ENCODE measurements around the gene FOXP3. TPM values are rescaled to one million over a fixed set of nuclear protein-coding genes. Genes with fewer than 3 reads are reported as not detected.
"Not testable (repeated sequence)": the region's sequence is repeated elsewhere in the genome, so short reads cannot be mapped to it uniquely, and the experiment has no call there.

FOXP3 gene, protein sequence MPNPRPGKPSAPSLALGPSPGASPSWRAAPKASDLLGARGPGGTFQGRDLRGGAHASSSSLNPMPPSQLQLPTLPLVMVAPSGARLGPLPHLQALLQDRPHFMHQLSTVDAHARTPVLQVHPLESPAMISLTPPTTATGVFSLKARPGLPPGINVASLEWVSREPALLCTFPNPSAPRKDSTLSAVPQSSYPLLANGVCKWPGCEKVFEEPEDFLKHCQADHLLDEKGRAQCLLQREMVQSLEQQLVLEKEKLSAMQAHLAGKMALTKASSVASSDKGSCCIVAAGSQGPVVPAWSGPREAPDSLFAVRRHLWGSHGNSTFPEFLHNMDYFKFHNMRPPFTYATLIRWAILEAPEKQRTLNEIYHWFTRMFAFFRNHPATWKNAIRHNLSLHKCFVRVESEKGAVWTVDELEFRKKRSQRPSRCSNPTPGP
- total RNA-seq = 100 to 1,000 TPM in 1 of 2 donors, 10 to 100 TPM in 1; 80.4 to 109 TPM

DNA sequence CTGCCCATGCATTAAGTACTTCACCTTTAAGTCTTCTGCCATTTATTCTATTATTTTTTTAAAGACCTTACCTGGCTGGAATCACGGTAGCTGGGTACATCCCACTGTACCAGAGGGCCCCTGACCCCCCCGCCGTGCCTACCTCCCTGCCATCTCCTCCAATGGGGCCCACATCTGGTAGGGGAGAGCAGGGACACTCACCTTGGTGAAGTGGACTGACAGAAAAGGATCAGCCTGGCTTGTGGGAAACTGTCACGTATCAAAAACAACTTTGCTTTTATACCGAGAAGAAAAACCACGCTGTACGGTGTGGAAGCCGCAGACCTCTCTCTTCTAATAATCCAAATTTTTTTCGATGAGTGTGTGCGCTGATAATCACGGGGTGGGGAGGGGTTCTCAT is at the start of gene FOXP3:
Gene FOXP3 (minus strand): TSS at position 251 of the 400 bp plus-strand sequence. CDS start 6,205 bp downstream, outside the sequence.
- peaks cover 28% of the 10 kb centered on the region for H3K4me1 Mint-ChIP-seq
- H3K36me3 Mint-ChIP-seq (ENCODE audit: low read depth) = peaks cover 60% of the 10 kb centered on the region
- no peaks in the 10 kb centered on the region for H3K27me3 Mint-ChIP-seq
- ATAC-seq (replicated peaks) = peak; percentile 7
- H3K4me3 Mint-ChIP-seq = peak within 1 kb of the TSS; percentile 91
- H3K9me3 Mint-ChIP-seq = no peaks in the 10 kb centered on the region
- H3K27ac Mint-ChIP-seq = peak within 1 kb of the TSS; percentile 94

DNA sequence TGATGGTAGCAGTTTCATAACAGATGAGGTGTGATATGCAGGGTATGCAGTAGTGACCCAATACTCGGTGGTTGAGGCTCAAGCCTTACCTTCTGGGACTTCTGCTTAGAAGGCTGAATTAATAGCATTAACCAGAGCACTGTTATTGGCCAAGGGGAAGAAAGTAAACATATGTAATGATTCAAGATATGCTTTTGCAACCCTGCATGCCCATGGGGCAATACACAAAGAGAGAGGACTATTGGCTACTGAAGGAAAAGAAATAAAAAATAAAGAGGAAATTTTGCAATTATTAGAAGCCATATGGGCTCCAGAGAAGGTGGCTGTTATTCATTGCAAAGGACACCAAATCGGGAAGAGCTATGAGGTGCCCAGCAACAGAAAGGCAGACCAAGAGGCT is 47.7 kb upstream of the FOXP3 start:
- no peaks in the 10 kb centered on the region for H3K27me3 Mint-ChIP-seq
- H3K27ac Mint-ChIP-seq = no peak overlapping the region
- no peaks in the 10 kb centered on the region for H3K9me3 Mint-ChIP-seq
- peaks cover 16% of the 10 kb centered on the region for H3K4me1 Mint-ChIP-seq
- no peak overlapping the region for H3K4me3 Mint-ChIP-seq
- no peak for ATAC-seq (replicated peaks)
- H3K36me3 Mint-ChIP-seq (ENCODE audit: low read depth) = no peaks in the 10 kb centered on the region

DNA sequence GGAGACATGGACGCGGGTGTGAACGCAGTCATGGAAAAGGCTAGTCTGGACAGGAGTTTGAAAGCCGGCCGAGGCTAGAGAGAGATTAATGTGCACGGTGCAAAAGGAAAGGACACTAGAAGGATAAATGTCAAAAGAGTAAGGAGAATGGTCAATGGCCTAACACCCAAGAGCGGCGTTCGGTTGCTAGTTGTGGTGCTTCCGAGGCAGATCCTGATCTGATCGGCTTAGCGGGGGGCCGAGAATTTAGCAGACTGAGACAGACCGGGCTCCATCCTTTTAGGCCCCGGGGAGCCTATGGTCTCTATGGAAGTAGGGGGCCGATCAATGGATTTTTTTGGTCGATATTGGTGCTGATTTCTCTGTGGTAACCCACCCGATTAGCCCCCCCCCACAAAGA is 45.9 kb upstream of the FOXP3 start:
- no peaks in the 10 kb centered on the region for H3K27me3 Mint-ChIP-seq
- H3K4me3 Mint-ChIP-seq = no peak overlapping the region
- no peak overlapping the region for H3K27ac Mint-ChIP-seq
- no peaks in the 10 kb centered on the region for H3K9me3 Mint-ChIP-seq
- H3K4me1 Mint-ChIP-seq = peaks cover 16% of the 10 kb centered on the region
- no peak for ATAC-seq (replicated peaks)
- H3K36me3 Mint-ChIP-seq (ENCODE audit: low read depth) = no peaks in the 10 kb centered on the region

- Mint-ChIP-seq H3K4me3 (peak overlapping the region; percentile 87), H3K9me3 (no peaks in the 10 kb centered on the region), H3K27ac (peak overlapping the region; percentile 66), H3K27me3 (no peaks in the 10 kb centered on the region), H3K36me3 (ENCODE audit: low read depth) (no peaks in the 10 kb centered on the region), H3K4me1 (peaks cover 16% of the 10 kb centered on the region)
- ATAC-seq (replicated peaks) = peak; percentile 60
Measured at GRCh38 chrX:49309401-49309981, 45.0 kb upstream of the FOXP3 start.

DNA sequence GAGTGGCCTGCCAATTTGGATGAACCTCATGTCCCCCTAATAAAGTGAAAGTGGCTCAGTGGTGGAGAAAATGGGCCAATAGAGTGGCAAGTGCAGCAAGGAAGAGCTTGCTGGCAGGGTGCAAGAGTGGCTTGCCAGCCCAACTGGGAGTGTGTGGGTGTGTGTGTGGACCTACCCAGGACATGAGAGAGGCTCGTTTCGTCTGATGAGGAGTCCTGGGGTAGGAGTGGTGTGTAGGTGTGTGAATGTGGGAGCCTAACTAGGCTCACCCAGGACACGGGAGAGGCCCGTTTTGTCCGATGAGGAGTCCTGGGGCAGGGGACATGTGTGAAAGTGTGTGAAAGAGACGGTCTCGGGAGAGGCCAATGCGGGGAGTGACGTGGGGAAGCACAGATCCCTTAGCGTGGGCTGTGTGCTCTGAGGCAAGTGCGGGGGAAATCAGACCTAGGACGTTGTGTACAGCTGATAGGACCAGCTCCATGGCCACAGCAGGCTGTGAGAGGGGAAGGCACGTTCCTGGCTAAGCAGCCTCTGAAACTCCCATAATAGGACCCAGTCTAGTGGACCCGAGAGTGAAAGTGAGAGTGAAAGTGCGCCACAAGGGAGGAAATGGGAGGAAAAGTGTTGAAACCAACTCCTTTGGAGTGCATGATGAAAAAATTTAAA is 44.2 kb upstream of the FOXP3 start:
- no peaks in the 10 kb centered on the region for H3K27me3 Mint-ChIP-seq

DNA sequence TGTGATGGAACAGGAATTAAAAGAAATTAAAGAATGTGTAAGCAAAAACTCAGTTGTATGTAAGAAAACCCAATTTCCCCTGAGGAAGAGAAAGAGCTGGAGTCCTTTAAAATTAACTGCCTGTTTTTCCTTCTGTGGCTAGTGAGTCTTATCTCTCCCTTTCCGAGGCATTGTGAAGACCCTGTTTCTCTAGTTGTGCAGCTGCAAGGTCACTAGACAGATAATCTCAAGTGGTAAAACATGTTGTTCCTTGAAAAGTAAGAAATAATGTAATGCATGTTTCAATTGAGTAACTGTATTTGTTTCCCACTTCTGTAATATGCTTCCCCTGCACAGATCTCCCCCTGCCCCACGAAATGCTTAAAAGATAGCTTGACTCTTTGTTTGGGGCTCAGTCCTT is 43.3 kb upstream of the FOXP3 start:
- not testable (repeated sequence) for H3K36me3 Mint-ChIP-seq (ENCODE audit: low read depth); H3K9me3 Mint-ChIP-seq; H3K27ac Mint-ChIP-seq; H3K27me3 Mint-ChIP-seq; ATAC-seq (replicated peaks)
- H3K4me1 Mint-ChIP-seq = peaks cover 16% of the 10 kb centered on the region
- H3K4me3 Mint-ChIP-seq = peak overlapping the region; percentile 87

More for the DNA sequence above, 44.2 kb upstream of the FOXP3 start:
- H3K27ac Mint-ChIP-seq = peak overlapping the region; percentile 66
- no peaks in the 10 kb centered on the region for H3K36me3 Mint-ChIP-seq (ENCODE audit: low read depth)
- peak; percentile 85 for ATAC-seq (replicated peaks)
- peak overlapping the region; percentile 87 for H3K4me3 Mint-ChIP-seq
- H3K9me3 Mint-ChIP-seq = no peaks in the 10 kb centered on the region
- H3K4me1 Mint-ChIP-seq = peaks cover 16% of the 10 kb centered on the region

DNA sequence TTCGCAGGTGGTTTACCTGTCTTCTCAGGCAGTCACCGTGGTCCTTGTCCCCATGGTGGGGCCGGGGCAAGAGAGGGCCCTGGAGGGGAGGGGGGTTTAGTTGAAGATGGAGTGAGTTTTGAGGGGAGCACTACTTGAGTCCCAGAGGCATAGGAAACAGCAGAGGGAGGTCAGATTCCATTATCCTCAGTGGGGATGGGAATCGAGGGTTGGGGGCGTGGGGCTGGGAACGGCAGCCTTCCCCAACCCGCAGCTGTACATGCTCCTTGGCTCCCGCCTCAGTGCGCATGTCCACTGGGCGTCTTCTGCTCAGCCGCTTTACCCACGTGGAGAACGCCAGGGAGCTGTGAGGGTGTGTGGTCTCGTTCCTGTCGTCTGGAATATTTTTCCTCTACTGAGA is 38.8 kb upstream of the FOXP3 start, which contains the start of gene GAGE10:
Gene GAGE10 (plus strand): TSS at position 301 of the 400 bp plus-strand sequence. CDS start 1,214 bp downstream, outside the sequence.
- Mint-ChIP-seq H3K4me1 (peaks cover under 1% of the 10 kb centered on the region), H3K27me3 (no peaks in the 10 kb centered on the region), H3K4me3 (no peak within 1 kb of the TSS), H3K9me3 (no peaks in the 10 kb centered on the region), H3K27ac (no peak within 1 kb of the TSS), H3K36me3 (ENCODE audit: low read depth) (peaks cover 6% of the 10 kb centered on the region)
- ATAC-seq (replicated peaks) = no peak

- peak; percentile 50 for ATAC-seq (replicated peaks)
- Mint-ChIP-seq H3K4me1 (no peaks in the 10 kb centered on the region), H3K27me3 (no peaks in the 10 kb centered on the region), H3K9me3 (no peaks in the 10 kb centered on the region), H3K4me3 (no peak overlapping the region), H3K36me3 (ENCODE audit: low read depth) (peaks cover 6% of the 10 kb centered on the region), H3K27ac (no peak overlapping the region)
Measured at GRCh38 chrX:49300703-49301102, 36.2 kb upstream of the FOXP3 start.

GRCh38 chrX:49299293-49299692 is 34.8 kb upstream of the FOXP3 start:
- H3K27me3 Mint-ChIP-seq; H3K36me3 Mint-ChIP-seq (ENCODE audit: low read depth); H3K4me1 Mint-ChIP-seq; H3K9me3 Mint-ChIP-seq; H3K27ac Mint-ChIP-seq; H3K4me3 Mint-ChIP-seq; ATAC-seq (replicated peaks): not testable (repeated sequence)

GRCh38 chrX:49292400-49293362 is 28.2 kb upstream of the FOXP3 start:
- Mint-ChIP-seq H3K27ac (peak overlapping the region; percentile 41), H3K27me3 (no peaks in the 10 kb centered on the region), H3K4me1 (peaks cover 20% of the 10 kb centered on the region), H3K36me3 (ENCODE audit: low read depth) (no peaks in the 10 kb centered on the region), H3K4me3 (peak overlapping the region; percentile 26), H3K9me3 (no peaks in the 10 kb centered on the region)
- ATAC-seq (replicated peaks) = peak; percentile 62

DNA sequence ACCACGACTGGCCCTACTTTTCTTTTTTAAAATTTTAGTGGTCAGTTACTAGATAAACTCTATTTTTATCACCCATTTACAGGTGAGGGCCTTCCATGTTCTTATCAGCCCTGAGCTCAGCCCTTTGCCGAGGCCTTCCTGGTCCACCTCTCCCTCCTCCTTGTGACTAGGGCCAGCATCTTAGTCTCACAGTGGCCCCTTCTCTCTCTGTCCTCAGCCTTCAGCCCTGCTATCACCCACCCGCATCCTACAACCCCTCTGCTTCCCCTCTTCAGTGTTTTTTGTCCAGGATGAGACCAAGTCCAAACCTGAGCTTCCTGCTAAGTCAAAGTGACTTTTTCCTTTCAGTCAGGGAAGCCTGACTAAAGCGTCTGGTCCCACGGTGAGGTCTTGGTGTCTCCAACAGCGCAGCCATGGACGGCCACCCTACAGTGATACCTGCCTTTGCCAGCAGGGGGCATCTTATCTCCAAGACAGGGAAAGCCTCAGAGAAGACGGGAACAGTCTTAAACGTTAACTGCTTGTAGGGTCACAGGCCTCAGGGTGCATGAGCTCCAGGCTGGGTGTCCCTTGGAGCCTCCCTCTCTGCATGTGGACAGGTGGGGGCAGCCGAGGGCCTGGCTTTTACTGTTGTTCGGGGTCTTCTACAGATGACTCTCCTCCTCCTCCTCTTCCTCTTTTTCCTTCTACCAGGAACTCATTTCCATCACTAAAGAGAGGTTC is 27.3 kb upstream of the FOXP3 start:
- Mint-ChIP-seq H3K9me3 (no peaks in the 10 kb centered on the region), H3K27ac (peak overlapping the region; percentile 41), H3K4me3 (peak overlapping the region; percentile 26), H3K27me3 (no peaks in the 10 kb centered on the region), H3K4me1 (peaks cover 22% of the 10 kb centered on the region), H3K36me3 (ENCODE audit: low read depth) (no peaks in the 10 kb centered on the region)
- peak; percentile 73 for ATAC-seq (replicated peaks)

DNA sequence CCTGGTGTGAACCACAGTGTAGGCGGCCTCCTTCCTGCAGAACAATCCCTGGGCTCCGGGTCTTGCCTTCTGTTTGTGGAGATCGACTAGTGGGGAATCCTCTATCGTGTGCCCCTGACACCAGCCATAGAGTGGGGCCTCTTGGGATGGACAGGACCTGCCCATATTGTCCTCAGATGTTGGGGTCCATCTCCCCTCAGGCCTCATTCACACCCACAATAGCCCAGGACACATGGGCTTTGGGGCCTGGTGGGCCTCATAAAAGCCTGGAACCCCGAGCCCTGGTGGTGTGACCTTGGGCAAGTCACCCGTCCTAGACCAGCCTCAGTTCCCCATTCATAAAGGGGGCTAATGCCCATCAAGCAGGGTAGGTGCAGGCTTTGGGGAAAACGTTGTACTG is 25.7 kb upstream of the FOXP3 start:
- Mint-ChIP-seq H3K4me3 (no peak overlapping the region), H3K4me1 (peaks cover 22% of the 10 kb centered on the region), H3K9me3 (no peaks in the 10 kb centered on the region), H3K36me3 (ENCODE audit: low read depth) (no peaks in the 10 kb centered on the region), H3K27me3 (no peaks in the 10 kb centered on the region), H3K27ac (no peak overlapping the region)
- ATAC-seq (replicated peaks) = no peak

GRCh38 chrX:49287665-49288064 is 23.2 kb upstream of the FOXP3 start:
- Mint-ChIP-seq H3K36me3 (ENCODE audit: low read depth) (peaks cover 12% of the 10 kb centered on the region), H3K4me3 (no peak overlapping the region), H3K27ac (peak overlapping the region; percentile 65), H3K9me3 (no peaks in the 10 kb centered on the region), H3K27me3 (no peaks in the 10 kb centered on the region), H3K4me1 (peaks cover 23% of the 10 kb centered on the region)
- peak; percentile 43 for ATAC-seq (replicated peaks)
